ENCODE measurements around the gene TXNL4B.
"Not testable (repeated sequence)": the region's sequence is repeated elsewhere in the genome, so short reads cannot be mapped to it uniquely, and the experiment has no call there.

TXNL4B gene

DNA sequence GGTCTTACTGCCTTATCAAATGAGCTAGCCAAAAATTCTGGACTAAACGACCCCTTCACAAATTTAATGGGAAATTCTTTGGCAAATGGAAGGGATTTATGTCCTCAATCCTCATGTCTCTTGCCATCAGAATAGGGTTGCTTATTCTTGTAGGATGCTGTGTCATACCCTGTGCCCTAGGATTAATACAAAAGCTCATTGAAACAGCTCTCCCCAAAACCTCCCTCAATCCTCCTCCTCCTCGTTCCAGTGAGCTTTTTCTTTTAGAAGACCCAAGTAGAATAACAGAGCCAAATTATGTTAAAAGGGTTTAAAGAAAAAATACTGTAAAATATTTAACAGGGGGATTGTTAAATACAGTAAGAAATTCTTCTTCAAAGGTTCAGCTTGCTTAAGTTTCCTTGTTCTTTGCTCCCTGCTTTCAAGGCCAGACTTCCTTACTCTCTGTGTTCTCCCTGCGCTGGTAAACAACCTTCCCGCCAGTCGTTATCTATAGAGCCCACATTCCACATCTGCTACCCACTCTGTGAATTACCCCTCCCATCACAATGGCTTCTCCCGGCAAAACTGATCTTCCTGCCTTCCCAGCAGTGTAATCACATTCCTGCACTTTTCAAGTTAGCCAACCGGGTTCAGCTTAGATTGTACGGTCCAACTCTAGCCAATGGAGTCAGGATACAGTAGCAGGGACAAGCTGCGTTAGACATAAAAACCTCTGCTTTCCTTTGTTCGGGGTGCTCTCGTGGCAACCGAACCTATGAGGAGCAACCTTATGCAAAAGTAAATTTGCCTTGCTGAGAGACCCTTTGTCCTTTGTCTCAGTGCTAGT lies 20.7 kb downstream of the TXNL4B start:
- no peak for DNase-seq

- no peak for DNase-seq
Measured at GRCh38 chr16:72068930-72069329, 24.5 kb downstream of the TXNL4B start.

- DNase-seq, result no peak
Measured at GRCh38 chr16:72066747-72067146, 26.7 kb downstream of the TXNL4B start.

DNA sequence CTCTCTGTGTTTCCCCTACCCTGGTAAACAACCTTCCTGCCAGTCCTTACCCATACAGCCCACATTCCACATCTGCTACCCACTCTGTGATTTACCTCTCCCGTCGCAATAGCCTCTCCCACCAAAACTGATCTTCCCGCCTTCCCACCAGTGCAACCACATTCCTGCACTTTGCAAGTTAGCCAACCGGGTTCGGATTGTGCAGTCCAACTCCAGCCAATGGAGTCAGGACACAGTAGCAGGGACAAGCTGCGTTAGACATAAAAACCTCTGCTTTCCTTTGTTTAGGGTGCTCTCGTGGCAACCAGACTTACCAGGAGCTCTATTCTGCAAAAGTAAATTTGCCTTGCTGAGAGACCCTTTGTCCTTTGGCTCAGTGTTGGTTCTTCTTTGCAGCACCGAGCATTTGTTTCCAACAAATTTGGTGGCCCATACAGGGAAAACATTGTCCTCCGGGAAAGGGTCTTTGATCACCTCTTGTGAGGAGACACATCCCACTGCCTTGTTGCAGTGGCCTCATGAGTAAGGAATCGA lies 29.0 kb downstream of the TXNL4B start:
- DNase-seq, result no peak

DNA sequence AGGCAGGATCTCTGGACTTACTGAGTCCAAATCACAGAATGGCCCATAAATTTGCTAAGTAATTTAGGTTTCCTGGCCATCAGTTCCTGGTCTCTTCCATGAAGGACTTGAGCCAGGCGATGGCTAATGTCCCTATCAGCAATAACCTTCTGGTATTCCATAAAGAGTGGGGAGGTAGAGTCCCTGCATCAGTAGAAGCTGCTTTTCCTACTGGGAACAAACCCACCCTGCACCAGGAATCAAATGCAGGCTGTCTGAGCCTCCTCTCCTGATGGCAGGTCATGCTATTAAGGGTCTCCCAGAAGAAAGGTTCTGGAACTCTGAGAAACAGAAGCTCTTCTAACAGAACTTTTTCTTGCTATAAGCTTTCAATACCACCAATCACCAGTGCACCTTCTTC lies 31.9 kb downstream of the TXNL4B start:
- no peak for DNase-seq

DNA sequence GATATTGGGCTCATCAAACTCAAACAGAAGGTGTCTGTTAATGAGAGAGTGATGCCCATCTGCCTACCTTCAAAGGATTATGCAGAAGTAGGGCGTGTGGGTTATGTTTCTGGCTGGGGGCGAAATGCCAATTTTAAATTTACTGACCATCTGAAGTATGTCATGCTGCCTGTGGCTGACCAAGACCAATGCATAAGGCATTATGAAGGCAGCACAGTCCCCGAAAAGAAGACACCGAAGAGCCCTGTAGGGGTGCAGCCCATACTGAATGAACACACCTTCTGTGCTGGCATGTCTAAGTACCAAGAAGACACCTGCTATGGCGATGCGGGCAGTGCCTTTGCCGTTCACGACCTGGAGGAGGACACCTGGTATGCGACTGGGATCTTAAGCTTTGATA lies 33.0 kb downstream of the TXNL4B start:
- no peak for DNase-seq

DNA sequence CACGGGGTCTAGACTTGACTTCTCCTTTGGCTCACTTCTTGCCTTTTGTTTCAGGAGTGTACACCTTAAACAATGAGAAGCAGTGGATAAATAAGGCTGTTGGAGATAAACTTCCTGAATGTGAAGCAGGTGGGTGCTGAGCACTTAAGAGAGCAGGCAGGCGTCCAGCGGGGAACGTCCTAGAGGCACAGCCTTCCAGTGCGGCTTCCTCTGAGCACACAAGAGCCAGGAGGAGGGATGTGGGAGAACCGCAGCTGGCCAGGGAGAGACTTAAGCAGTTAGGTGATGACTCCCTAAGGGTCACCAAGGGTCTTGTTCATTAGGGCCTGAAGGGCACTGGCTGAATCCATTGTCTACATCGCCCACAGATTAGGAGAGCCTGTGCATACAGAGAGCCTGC lies 34.4 kb downstream of the TXNL4B start:
- DNase-seq, result not testable (repeated sequence)

DNA sequence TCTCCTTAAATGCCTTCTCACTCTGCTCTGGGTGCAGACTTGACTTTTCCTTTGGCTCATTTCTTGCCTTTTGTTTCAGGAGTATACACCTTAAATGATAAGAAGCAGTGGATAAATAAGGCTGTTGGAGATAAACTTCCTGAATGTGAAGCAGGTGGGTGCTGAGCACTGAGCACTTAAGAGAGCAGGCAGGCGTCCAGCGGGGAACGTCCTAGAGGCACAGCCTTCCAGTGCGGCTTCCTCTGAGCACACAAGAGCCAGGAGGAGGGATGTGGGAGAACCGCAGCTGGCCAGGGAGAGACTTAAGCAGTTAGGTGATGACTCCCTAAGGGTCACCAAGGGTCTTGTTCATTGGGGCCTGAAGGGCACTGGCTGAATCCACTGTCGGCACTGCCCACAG lies 36.1 kb downstream of the TXNL4B start:
- DNase-seq, result not testable (repeated sequence)

DNA sequence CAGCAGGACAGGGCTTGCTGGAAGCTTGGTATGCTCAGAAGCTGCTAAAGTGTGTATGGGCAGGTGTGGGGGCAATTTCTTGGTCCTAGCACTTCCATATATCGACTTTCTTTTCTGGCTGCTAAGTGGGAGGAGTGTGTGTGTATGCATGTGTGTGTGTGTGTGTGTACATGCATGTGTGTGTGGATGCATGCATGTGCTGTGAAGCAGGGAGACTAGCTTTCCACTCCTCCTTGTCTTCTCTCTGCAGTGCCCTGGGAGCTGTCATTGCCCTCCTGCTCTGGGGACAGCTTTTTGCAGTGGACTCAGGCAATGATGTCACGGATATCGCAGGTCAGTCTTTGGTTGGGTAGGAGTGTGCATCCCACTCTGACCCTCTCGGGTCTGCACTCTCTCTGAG lies 37.5 kb downstream of the TXNL4B start:
- DNase-seq, result no peak

- DNase-seq, result not testable (repeated sequence)
Measured at GRCh38 chr16:72054254-72054847, 39.1 kb downstream of the TXNL4B start, which contains the start of gene HP. Gene HP, plus strand, starts transcription at chr16:72054505. Its CDS starts 148 bp downstream, at chr16:72054653.

DNA sequence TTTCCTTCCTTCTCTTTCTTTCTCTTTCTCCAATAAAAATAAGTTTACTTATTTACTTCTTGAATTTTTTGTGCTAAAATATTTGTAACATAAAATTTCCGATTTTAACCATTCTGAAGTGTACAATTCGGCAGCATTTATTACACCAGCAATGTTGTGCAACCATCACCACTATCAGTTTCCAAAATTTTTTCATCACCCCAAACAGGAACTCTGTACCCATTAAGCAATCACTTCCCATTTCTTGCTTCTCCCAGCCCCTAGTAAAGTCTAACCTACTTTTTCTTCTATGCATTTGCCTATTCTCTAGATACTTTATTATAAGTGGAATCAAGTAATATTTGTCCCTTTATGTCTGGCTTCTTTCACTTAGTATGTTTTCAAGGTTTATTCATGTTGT lies 41.6 kb downstream of the TXNL4B start:
- DNase-seq, result no peak

DNA sequence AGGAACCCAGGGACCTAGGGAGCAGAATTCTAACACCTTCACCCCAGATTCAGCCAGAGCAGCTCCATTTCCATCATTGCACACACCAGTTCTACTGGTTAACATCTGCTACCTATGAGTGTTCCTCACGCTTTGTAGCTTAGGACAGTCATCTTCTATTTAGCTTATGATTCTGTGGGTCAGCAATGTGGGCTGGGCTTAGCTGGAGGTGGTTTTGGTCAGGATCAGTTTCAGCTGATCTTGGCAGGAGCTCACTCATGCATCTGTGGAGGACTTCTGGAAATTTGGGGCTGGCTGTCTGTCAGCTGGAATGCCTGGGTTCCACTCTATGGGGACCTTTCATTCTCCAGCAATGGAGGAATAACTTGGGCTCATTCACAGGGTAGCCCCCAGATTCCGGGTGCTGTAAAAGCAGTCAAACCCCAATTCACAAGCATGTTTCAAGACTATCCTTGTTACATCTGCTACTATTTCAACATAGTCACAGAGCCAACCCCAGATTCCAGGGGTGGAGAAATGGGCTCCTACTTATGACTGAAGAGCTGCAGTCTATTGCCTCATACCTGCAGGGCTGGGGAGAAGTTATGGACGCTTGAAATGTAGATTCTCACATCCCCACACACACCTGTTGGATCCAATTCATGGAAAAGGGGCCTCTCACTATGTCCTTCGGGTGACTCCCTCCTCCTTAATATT lies 42.5 kb downstream of the TXNL4B start:
- no peak for DNase-seq

DNA sequence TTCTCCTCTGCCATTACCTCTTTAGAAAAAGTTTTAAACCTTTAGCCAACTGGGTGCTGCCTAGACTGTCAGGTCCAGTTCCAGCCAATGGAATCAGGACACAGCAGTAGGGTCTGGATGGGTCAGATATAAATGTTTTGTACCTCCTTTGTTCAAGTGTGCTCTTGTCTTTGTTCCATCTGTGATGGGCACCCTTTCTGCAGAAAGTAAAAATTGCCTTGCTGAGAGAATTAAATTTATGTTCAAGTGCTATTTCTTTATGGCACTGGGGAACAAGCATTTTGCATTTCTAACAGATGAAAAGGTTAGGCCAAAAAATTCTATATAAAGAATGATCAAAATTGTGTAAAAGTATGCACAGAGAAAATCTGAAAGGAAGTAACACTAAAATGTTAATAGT lies 44.3 kb downstream of the TXNL4B start:
- no peak for DNase-seq

GRCh38 chr16:72044825-72045359 lies 48.5 kb downstream of the TXNL4B start:
- no peak for DNase-seq

DNA sequence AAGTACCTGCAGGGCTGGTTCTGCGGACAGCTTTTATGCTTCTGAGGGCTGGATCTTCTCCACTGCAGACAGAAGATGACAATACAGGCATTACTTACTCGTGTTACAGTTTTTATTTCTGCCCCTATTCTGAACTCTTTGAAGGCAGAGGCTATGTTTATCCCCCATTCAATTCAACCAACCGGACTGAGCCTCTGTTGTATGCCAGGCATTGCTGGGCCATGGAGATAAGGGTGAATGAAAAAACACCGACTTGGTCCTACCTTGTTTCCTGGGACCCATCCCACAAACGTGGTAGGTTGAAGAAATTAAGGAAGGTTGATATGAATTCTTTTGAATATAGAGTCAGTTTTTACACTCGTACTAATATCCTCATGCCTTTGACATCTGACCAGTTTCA lies 49.1 kb downstream of the TXNL4B start:
- no peak for DNase-seq

- DNase-seq, result no peak
Measured at GRCh38 chr16:72043539-72043938, 49.9 kb downstream of the TXNL4B start.

GRCh38 chr16:72043058-72043457 lies 50.4 kb downstream of the TXNL4B start:
- no peak for DNase-seq

GRCh38 chr16:72042157-72042660 lies 51.2 kb downstream of the TXNL4B start:
- DNase-seq, result no peak

GRCh38 chr16:72036098-72036497 lies 57.3 kb downstream of the TXNL4B start:
- no peak for DNase-seq
